ENCODE measurements around the gene B4GALT5. TPM values are rescaled to one million over a fixed set of nuclear protein-coding genes. Genes with fewer than 3 reads are reported as not detected.
"Not testable (repeated sequence)": the region's sequence is repeated elsewhere in the genome, so short reads cannot be mapped to it uniquely, and the experiment has no call there.

The B4GALT5 gene
- total and polyA plus RNA-seq, 10 donors: 3.9 to 79.0 (median 52.3) TPM

GRCh38 chr20:49725694-49726093 is 12.0 kb upstream of the B4GALT5 start:
- Histone ChIP-seq H3K27ac (peak overlapping the region in 7 of 8 donors; percentile 39 to 85 (median 77)), H3K9me3 (no peaks in the 10 kb centered on the region), H3K4me1 (peaks cover 0 to 45% (median 32%) of the 10 kb centered on the region in 6 donors), H3K4me3 (no peak overlapping the region), H3K36me3 (no peaks in the 10 kb centered on the region), H3K27me3 (replicated peaks in 1 of 7) (no peaks in the 10 kb centered on the region)
- WGBS, 5 donors: 48 to 69% (median 52%) methylated on average over 2 of the region's 2 CpGs
- intact Hi-C loops (cut with DNase I; ENCODE audit: low total_unique reads): no loop called here
- no peak for TF ChIP-seq CTCF (IDR thresholded peaks at IDR 0.05 in 8 of 11, conservative IDR thresholded peaks at IDR 0.05 in 3 of 11)
- no peak for TF ChIP-seq POLR2A (IDR thresholded peaks at IDR 0.05)
- no peak for TF ChIP-seq POLR2AphosphoS5 (IDR thresholded peaks at IDR 0.05)
- DNase-seq: no peak

GRCh38 chr20:49725224-49725606 is 11.5 kb upstream of the B4GALT5 start:
- H3K4me3 ChIP-seq; intact Hi-C loops (cut with DNase I; ENCODE audit: low total_unique reads); H3K27me3 ChIP-seq (replicated peaks in 1 of 7); H3K36me3 ChIP-seq; DNase-seq; H3K9me3 ChIP-seq: not testable (repeated sequence)
- H3K27ac ChIP-seq: peak overlapping the region; percentile 29 to 85 (median 76)
- H3K4me1 ChIP-seq: peaks cover 0 to 45% (median 32%) of the 10 kb centered on the region in 6 donors
- WGBS, 5 donors: 74 to 93% (median 86%) methylated on average over 7 of the region's 7 CpGs

- peak overlapping the region; percentile 29 to 85 (median 77) for H3K27ac ChIP-seq
- no peaks in the 10 kb centered on the region for H3K36me3 ChIP-seq
- H3K9me3 ChIP-seq: no peaks in the 10 kb centered on the region
- peaks cover 0 to 45% (median 31%) of the 10 kb centered on the region in 6 donors for H3K4me1 ChIP-seq
- intact Hi-C loops (cut with DNase I; ENCODE audit: low total_unique reads): no loop called here
- TF ChIP-seq POLR2AphosphoS5 (IDR thresholded peaks at IDR 0.05) (peak in 1 of 3 donors; percentile 79), CTCF (IDR thresholded peaks at IDR 0.05 in 8 of 11, conservative IDR thresholded peaks at IDR 0.05 in 3 of 11) (no peak)
- peak; percentile 81 for DNase-seq
- 28 to 40% (median 35%) methylated on average over 7 of the region's 7 CpGs for WGBS, 5 donors
- H3K27me3 ChIP-seq (replicated peaks in 1 of 7): no peaks in the 10 kb centered on the region
- no peak overlapping the region for H3K4me3 ChIP-seq
These were observed 10.9 kb upstream of the B4GALT5 start for GRCh38 chr20:49724408-49725223.

- DNase-seq; H3K36me3 ChIP-seq; H3K9me3 ChIP-seq; H3K27me3 ChIP-seq (replicated peaks in 1 of 7); H3K4me3 ChIP-seq; intact Hi-C loops (cut with DNase I; ENCODE audit: low total_unique reads): not testable (repeated sequence)
- 96 to 99% (median 97%) methylated on average over 6 of the region's 6 CpGs for WGBS, 5 donors
- H3K4me1 ChIP-seq: peaks cover 0 to 45% (median 31%) of the 10 kb centered on the region in 6 donors
- H3K27ac ChIP-seq: peak overlapping the region in 1 of 8 donors; percentile 85
These were observed 10.1 kb upstream of the B4GALT5 start for GRCh38 chr20:49723758-49724157.

GRCh38 chr20:49721326-49721725 is 7.6 kb upstream of the B4GALT5 start:
- intact Hi-C loops (cut with DNase I; ENCODE audit: low total_unique reads); H3K9me3 ChIP-seq; DNase-seq; H3K27ac ChIP-seq; H3K27me3 ChIP-seq (replicated peaks in 1 of 7); H3K4me3 ChIP-seq; H3K36me3 ChIP-seq: not testable (repeated sequence)
- 89 to 98% (median 94%) methylated on average over 12 of the region's 12 CpGs for WGBS, 5 donors
- peaks cover 0 to 40% (median 22%) of the 10 kb centered on the region in 6 donors for H3K4me1 ChIP-seq

All from spleen (tissue), 11 donors.